Stimulated activated naive CD8-positive, alpha-beta T cell treated with anti-CD3 and anti-CD28 coated beads, Interleukin-15, Interleukin-2, amounts not matched to agents 100 U/mL and 50 U/mL, for 24 hours (primary cell): ENCODE data around the gene SMG1.
A peak's percentile ranks its signal among the peaks of the same experiment; 100 is the strongest.
"Not testable (repeated sequence)": the region's sequence is repeated elsewhere in the genome, so short reads cannot be mapped to it uniquely, and the experiment has no call there.

Source experiments
- ATAC-seq: fragments of 150-1000 bp; cut with Tn5 transposase; one replicate; pipeline ENCODE4 v1.10.0; 2021
- DNase-seq: peaks from one replicate; pipeline ENCODE4 v3.0.0; 2021

The SMG1 gene

GRCh38 chr16:18759598-18760520 lies 166.3 kb downstream of the SMG1 start:
- ATAC-seq (peak; percentile 83), DNase-seq (peak; percentile 35)

- ATAC-seq = peak; percentile 54
These were observed 168.1 kb downstream of the SMG1 start for GRCh38 chr16:18757960-18758660.

GRCh38 chr16:18756639-18757038 lies 169.6 kb downstream of the SMG1 start:
- not testable (repeated sequence) for DNase-seq

More at GRCh38 chr16:18757960-18758660, 168.1 kb downstream of the SMG1 start:
- not testable (repeated sequence) for DNase-seq

More at GRCh38 chr16:18756639-18757038, 169.6 kb downstream of the SMG1 start:
- ATAC-seq = not testable (repeated sequence)
